Lung (tissue), 12 donors: Measurements from ENCODE around the gene FYB1. TPM values are rescaled to one million over a fixed set of nuclear protein-coding genes. Genes with fewer than 3 reads are reported as not detected.

Experiments
- ATAC-seq: fragments of 200-7000 bp; cut with Tn5 transposase; one replicate; pipeline ENCODE4 v1.9.1; 2020; ENCODE audit warnings: moderate number of reproducible peaks; ENCODE audit not compliant: insufficient read depth, low FRiP score
- DNase-seq, 3 donors: peaks; one replicate each; pipeline ENCODE4 v3.0.0-alpha.2; 2013 to 2017
- H3K27ac ChIP-seq, 2 donors: one replicate each; pipeline ENCODE4 v1.5.1; 2013; ENCODE audit warnings: mild to moderate bottlenecking in 2 of 2, moderate library complexity in 2 of 2, control low read depth in 1 of 2, inconsistent platforms in 1 of 2, low read depth in 1 of 2, low read length in 1 of 2
- H3K27me3 ChIP-seq, 3 donors: one replicate each; pipeline ENCODE4 v1.5.1; 2013; ENCODE audit warnings: low read length in 2 of 3; ENCODE audit not compliant: control insufficient read depth in 3 of 3, insufficient read depth in 3 of 3
- H3K36me3 ChIP-seq, 4 donors: one replicate each; pipeline ENCODE4 v1.5.1; 2013; ENCODE audit warnings: low read length in 4 of 4, mild to moderate bottlenecking in 1 of 4, moderate library complexity in 1 of 4; ENCODE audit not compliant: control insufficient read depth in 4 of 4, insufficient read depth in 4 of 4
- H3K4me1 ChIP-seq, 5 donors: one replicate each; pipeline ENCODE4 v1.5.1; 2013; ENCODE audit warnings: low read length in 5 of 5, mild to moderate bottlenecking in 2 of 5, moderate library complexity in 1 of 5; ENCODE audit not compliant: control insufficient read depth in 5 of 5, insufficient read depth in 5 of 5
- H3K4me3 ChIP-seq: one replicate; pipeline ENCODE4 v1.5.1; 2013; ENCODE audit warnings: mild to moderate bottlenecking, control low read depth, moderate library complexity
- H3K9ac ChIP-seq, 2 donors: one replicate each; pipeline ENCODE4 v1.5.1; 2013; ENCODE audit warnings: low read length in 2 of 2, control low read depth in 1 of 2; ENCODE audit not compliant: insufficient read depth in 1 of 2
- H3K9me3 ChIP-seq, 4 donors: one replicate each; pipeline ENCODE4 v1.5.1; 2013; ENCODE audit warnings: low read length in 3 of 4, mild to moderate bottlenecking in 1 of 4, moderate library complexity in 1 of 4; ENCODE audit not compliant: control insufficient read depth in 4 of 4, insufficient read depth in 3 of 4
- WGBS, 2 donors: extraction: QIAGEN DNeasy Blood & Tissue Kit; methylation state at CpG; one replicate each; pipeline ENCODE4 v1.1.7; 2013; 5-methylcytosine and 5-hydroxymethylcytosine counted together
- polyA plus RNA-seq, 2 donors: library from polyadenylated mRNA; stranded (reverse); fragments of 200-250 nt; gene quantifications; one replicate each; pipeline ENCODE4 v1.2.1, GENCODE V29; 2013
- total RNA-seq, 2 donors: library from RNA; depleted of rRNA in 1 of 2; stranded (reverse); fragments of >200 nt in 1 of 2; gene quantifications; one replicate each; pipeline ENCODE4 v1.2.1, GENCODE V29; 2014 to 2021
- TF ChIP-seq, protein P1 (sequence below): IDR thresholded peaks from 2 replicates; pipeline ENCODE4 v1.5.1; 2012; ENCODE audit warnings: mild to moderate bottlenecking; ENCODE audit errors: control extremely low read depth, extremely low read depth
- donor health status: control.
- donor health status: control.
- donor health status: Bipolar disorder and iron deficiency.
- donor health status: healthy.
- donor health status: DM: yes; HTN: yes; CAD: no.

Gene FYB1
- total and polyA plus RNA-seq, 4 donors = 4.5 to 51.4 (median 32.5) TPM

GRCh38 chr5:39146831-39147540, 72.4 kb downstream of the FYB1 start:
- ATAC-seq (no peak), DNase-seq (no peak)
- 91 to 95% methylated on average over 4 of the region's 4 CpGs for WGBS, 2 donors
- Histone ChIP-seq H3K27ac (no peak overlapping the region), H3K36me3 (no peaks in the 10 kb centered on the region), H3K9me3 (no peaks in the 10 kb centered on the region), H3K27me3 (no peaks in the 10 kb centered on the region), H3K9ac (no peak overlapping the region), H3K4me1 (no peaks in the 10 kb centered on the region), H3K4me3 (no peak overlapping the region)
- TF ChIP-seq, protein P1, sequence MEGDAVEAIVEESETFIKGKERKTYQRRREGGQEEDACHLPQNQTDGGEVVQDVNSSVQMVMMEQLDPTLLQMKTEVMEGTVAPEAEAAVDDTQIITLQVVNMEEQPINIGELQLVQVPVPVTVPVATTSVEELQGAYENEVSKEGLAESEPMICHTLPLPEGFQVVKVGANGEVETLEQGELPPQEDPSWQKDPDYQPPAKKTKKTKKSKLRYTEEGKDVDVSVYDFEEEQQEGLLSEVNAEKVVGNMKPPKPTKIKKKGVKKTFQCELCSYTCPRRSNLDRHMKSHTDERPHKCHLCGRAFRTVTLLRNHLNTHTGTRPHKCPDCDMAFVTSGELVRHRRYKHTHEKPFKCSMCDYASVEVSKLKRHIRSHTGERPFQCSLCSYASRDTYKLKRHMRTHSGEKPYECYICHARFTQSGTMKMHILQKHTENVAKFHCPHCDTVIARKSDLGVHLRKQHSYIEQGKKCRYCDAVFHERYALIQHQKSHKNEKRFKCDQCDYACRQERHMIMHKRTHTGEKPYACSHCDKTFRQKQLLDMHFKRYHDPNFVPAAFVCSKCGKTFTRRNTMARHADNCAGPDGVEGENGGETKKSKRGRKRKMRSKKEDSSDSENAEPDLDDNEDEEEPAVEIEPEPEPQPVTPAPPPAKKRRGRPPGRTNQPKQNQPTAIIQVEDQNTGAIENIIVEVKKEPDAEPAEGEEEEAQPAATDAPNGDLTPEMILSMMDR = no peak

- Histone ChIP-seq H3K27ac (no peak overlapping the region), H3K9ac (no peak overlapping the region), H3K27me3 (no peaks in the 10 kb centered on the region), H3K4me1 (no peaks in the 10 kb centered on the region), H3K36me3 (no peaks in the 10 kb centered on the region), H3K9me3 (no peaks in the 10 kb centered on the region), H3K4me3 (no peak overlapping the region)
- TF ChIP-seq, protein P1 = no peak
- ATAC-seq (no peak), DNase-seq (no peak)
- 63 to 82% methylated on average over 3 of the region's 3 CpGs for WGBS, 2 donors
Measured at GRCh38 chr5:39143151-39143860, 76.1 kb downstream of the FYB1 start.

GRCh38 chr5:39140558-39141168, 78.7 kb downstream of the FYB1 start:
- Histone ChIP-seq H3K36me3 (no peaks in the 10 kb centered on the region), H3K27ac (no peak overlapping the region), H3K4me1 (no peaks in the 10 kb centered on the region), H3K4me3 (no peak overlapping the region), H3K9ac (no peak overlapping the region), H3K9me3 (no peaks in the 10 kb centered on the region), H3K27me3 (no peaks in the 10 kb centered on the region)
- TF ChIP-seq, protein P1 = no peak
- 89 to 91% methylated on average over 7 of the region's 7 CpGs for WGBS, 2 donors
- DNase-seq (no peak), ATAC-seq (no peak)
